Omental fat pad (tissue), 4 donors: ENCODE results near the gene CMTR2. TPM values are rescaled to one million over a fixed set of nuclear protein-coding genes. Genes with fewer than 3 reads are reported as not detected.

Experiments
- ATAC-seq: fragments of 150-250 bp; one replicate; pipeline ENCODE4 v1.9.1; 2016; ENCODE audit warnings: mild to moderate bottlenecking, moderate library complexity; ENCODE audit not compliant: low FRiP score
- DNase-seq: peaks from one replicate; pipeline ENCODE4 v3.0.0-alpha.2; 2019; ENCODE audit warnings: low spot score
- CTCF ChIP-seq, 3 donors: fragments of 450-650 bp; IDR thresholded peaks; one replicate each; pipeline ENCODE4 v1.5.1; 2016 to 2017; ENCODE audit warnings: antibody characterized with exemption in 3 of 3, mild to moderate bottlenecking in 3 of 3, moderate library complexity in 2 of 3
- total RNA-seq, 4 donors: library from RNA; depleted of rRNA; stranded (reverse); fragments of >200 nt; gene quantifications; one replicate each; pipeline ENCODE4 v1.1.0, GENCODE V29; 2016

The CMTR2 gene
- total RNA-seq, 4 donors from 2014 or later, result 16.9 to 29.5 (median 21.5) TPM

GRCh38 chr16:71258372-71258771 lies 30.8 kb downstream of the CMTR2 start:
- DNase-seq, result no peak
- TF ChIP-seq CTCF (IDR thresholded peaks at IDR 0.05), result no peak
- ATAC-seq, result no peak

- TF ChIP-seq CTCF (IDR thresholded peaks at IDR 0.05), result no peak
These were observed 31.4 kb downstream of the CMTR2 start for GRCh38 chr16:71257768-71258167.

GRCh38 chr16:71255721-71256120 lies 33.5 kb downstream of the CMTR2 start:
- no peak for DNase-seq
- TF ChIP-seq CTCF (IDR thresholded peaks at IDR 0.05), result no peak
- ATAC-seq, result no peak

More at GRCh38 chr16:71257768-71258167, 31.4 kb downstream of the CMTR2 start:
- no peak for DNase-seq
- no peak for ATAC-seq

- no peak for TF ChIP-seq CTCF (IDR thresholded peaks at IDR 0.05)
- no peak for ATAC-seq
- DNase-seq, result no peak
These were observed 34.2 kb downstream of the CMTR2 start for GRCh38 chr16:71254832-71255525.

GRCh38 chr16:71250461-71251235 lies 38.6 kb downstream of the CMTR2 start:
- no peak for TF ChIP-seq CTCF (IDR thresholded peaks at IDR 0.05)
- DNase-seq, result no peak
- ATAC-seq, result no peak

GRCh38 chr16:71249399-71249798 lies 39.8 kb downstream of the CMTR2 start:
- DNase-seq (no peak), ATAC-seq (no peak)
- TF ChIP-seq CTCF (IDR thresholded peaks at IDR 0.05), result no peak
